Testis (tissue), 3 donors: ENCODE measurements around the gene ARHGEF3. TPM values are rescaled to one million over a fixed set of nuclear protein-coding genes. Genes with fewer than 3 reads are reported as not detected.

Experiments used
- DNase-seq: peaks from one replicate; pipeline ENCODE4 v3.0.0-alpha.2; 2019
- H3K27ac ChIP-seq, 2 donors: fragments of 200-600 bp; sonication (generic); one replicate each; pipeline ENCODE4 v1.5.1; 2019
- H3K27me3 ChIP-seq: fragments of 200-600 bp; sonication (generic); one replicate; pipeline ENCODE4 v1.5.1; 2019
- H3K36me3 ChIP-seq: fragments of 200-600 bp; sonication (generic); one replicate; pipeline ENCODE4 v1.5.1; 2017; ENCODE audit warnings: low read depth; ENCODE audit errors: missing control alignments
- H3K4me1 ChIP-seq: fragments of 200-600 bp; sonication (generic); one replicate; pipeline ENCODE4 v1.5.1; 2019
- H3K4me3 ChIP-seq, 2 donors: fragments of 200-600 bp; sonication (generic); one replicate each; pipeline ENCODE4 v1.5.1; 2017 to 2019
- H3K9me3 ChIP-seq: fragments of 200-600 bp; sonication (generic); one replicate; pipeline ENCODE4 v1.5.1; 2017
- POLR2A ChIP-seq: fragments of 450-650 bp; IDR thresholded peaks from one replicate; pipeline ENCODE4 v1.6.1; 2017; ENCODE audit warnings: antibody characterized with exemption, mild to moderate bottlenecking, moderate library complexity
- WGBS, 2 donors: methylation state at CpG; one replicate each; pipeline ENCODE4 v1.1.5; 2018; 5-methylcytosine and 5-hydroxymethylcytosine counted together
- intact Hi-C: fragments of 100-400 bp; cut with DNase I; formaldehyde crosslinking; loops from one replicate; pipeline ENCODE4 v1.15.1; 2023; ENCODE audit warnings: low total_unique reads
- polyA plus RNA-seq: library from polyadenylated mRNA; stranded (reverse); fragments of 350-450 nt; fragmentation: Illumina TruSeq; extraction: RNeasy Lipid Tissue Mini Kit (QIAGEN cat#74804); gene quantifications from one replicate; pipeline ENCODE4 v1.2.3, GENCODE V29; 2014; ENCODE audit warnings: low read depth, low replicate concordance; ENCODE audit not compliant: insufficient read depth
- total RNA-seq, 2 donors: library from RNA; depleted of rRNA; stranded (reverse); fragments of >200 nt; gene quantifications; one replicate each; pipeline ENCODE4 v1.2.3, GENCODE V29; 2016
- TF ChIP-seq, protein P1 (sequence below), 3 experiments: fragments of 450-650 bp in 2 of 3; fragments of 200-600 bp in 1 of 3; sonication (generic) in 1 of 3; IDR thresholded peaks; one replicate each; pipeline ENCODE4 v1.5.1; 2016 to 2019; ENCODE audit warnings: antibody characterized with exemption in 3 of 3, mild to moderate bottlenecking in 2 of 3, moderate library complexity in 1 of 3

Gene ARHGEF3
- total and polyA plus RNA-seq, 3 donors from 2014 or later, result 43.1 to 72.2 (median 55.1) TPM

DNA sequence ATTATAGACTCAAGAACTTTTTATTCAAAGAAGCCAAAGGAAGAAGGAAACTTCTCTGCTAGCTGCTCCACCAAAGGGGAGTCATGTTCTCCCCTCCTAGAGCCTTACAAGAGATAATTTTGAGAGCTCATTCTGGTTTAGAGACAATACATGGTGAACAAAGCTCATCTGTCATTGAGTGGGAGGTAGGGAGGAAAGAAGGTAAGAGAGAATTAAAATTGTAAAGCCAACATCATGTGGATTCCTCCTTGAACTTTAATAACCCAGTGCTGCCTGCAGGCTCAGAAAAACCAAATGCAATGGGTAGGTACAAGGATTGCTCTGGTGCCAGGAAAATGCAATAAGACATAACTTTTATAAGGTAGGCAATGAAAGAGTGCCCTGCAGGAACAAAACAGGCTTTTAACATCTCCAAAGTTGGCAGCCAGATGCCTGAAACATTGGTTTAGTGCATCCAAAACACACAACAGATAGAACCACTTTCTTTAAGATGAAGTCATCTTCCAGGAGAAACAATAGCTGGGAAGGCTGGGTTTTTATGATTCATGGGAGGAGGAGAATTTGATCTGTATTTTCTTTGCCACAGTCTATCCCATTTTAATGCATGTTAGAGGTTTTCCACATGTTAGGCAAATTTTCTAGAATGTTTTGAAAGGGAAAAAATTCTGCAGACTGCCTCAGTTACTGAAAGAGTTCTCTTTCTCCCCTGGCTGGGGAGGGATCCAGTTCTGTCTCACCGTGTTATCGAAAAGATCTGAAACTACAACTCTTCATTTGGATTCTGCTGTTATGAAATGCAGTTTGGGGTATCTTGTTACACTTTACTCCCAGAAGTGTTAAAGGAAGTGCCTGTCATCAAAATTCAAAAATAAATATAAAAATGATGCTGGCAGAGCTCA is 11.3 kb upstream of the ARHGEF3 start:
- 69 to 73% methylated on average over 2 of the region's 2 CpGs for WGBS, 2 donors
- Histone ChIP-seq H3K4me3 (no peak overlapping the region), H3K27me3 (no peaks in the 10 kb centered on the region), H3K4me1 (peaks cover 20% of the 10 kb centered on the region), H3K9me3 (no peaks in the 10 kb centered on the region), H3K36me3 (no peaks in the 10 kb centered on the region), H3K27ac (no peak overlapping the region)
- DNase-seq, result no peak
- TF ChIP-seq, protein P1, sequence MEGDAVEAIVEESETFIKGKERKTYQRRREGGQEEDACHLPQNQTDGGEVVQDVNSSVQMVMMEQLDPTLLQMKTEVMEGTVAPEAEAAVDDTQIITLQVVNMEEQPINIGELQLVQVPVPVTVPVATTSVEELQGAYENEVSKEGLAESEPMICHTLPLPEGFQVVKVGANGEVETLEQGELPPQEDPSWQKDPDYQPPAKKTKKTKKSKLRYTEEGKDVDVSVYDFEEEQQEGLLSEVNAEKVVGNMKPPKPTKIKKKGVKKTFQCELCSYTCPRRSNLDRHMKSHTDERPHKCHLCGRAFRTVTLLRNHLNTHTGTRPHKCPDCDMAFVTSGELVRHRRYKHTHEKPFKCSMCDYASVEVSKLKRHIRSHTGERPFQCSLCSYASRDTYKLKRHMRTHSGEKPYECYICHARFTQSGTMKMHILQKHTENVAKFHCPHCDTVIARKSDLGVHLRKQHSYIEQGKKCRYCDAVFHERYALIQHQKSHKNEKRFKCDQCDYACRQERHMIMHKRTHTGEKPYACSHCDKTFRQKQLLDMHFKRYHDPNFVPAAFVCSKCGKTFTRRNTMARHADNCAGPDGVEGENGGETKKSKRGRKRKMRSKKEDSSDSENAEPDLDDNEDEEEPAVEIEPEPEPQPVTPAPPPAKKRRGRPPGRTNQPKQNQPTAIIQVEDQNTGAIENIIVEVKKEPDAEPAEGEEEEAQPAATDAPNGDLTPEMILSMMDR (IDR thresholded peaks at IDR 0.05), result no peak
- no peak for TF ChIP-seq POLR2A
- intact Hi-C loops, result no loop called here

GRCh38 chr3:56811546-56812202 is 9.9 kb upstream of the ARHGEF3 start:
- H3K9me3 ChIP-seq, result no peaks in the 10 kb centered on the region
- no peaks in the 10 kb centered on the region for H3K36me3 ChIP-seq
- H3K4me1 ChIP-seq, result peaks cover 15% of the 10 kb centered on the region
- no peak overlapping the region for H3K27ac ChIP-seq
- WGBS, 2 donors, result 83% methylated on average over 5 of the region's 5 CpGs
- DNase-seq, result no peak
- H3K4me3 ChIP-seq, result no peak overlapping the region
- TF ChIP-seq, protein P1 (IDR thresholded peaks at IDR 0.05), result no peak
- no peak for TF ChIP-seq POLR2A
- intact Hi-C loops, result no loop called here
- no peaks in the 10 kb centered on the region for H3K27me3 ChIP-seq

GRCh38 chr3:56810577-56811545 is 9.1 kb upstream of the ARHGEF3 start:
- Histone ChIP-seq H3K4me3 (no peak overlapping the region), H3K27me3 (no peaks in the 10 kb centered on the region), H3K4me1 (peaks cover 15% of the 10 kb centered on the region), H3K9me3 (no peaks in the 10 kb centered on the region), H3K36me3 (no peaks in the 10 kb centered on the region), H3K27ac (no peak overlapping the region)
- intact Hi-C loops, result no loop called here
- no peak for TF ChIP-seq POLR2A
- TF ChIP-seq, protein P1 (IDR thresholded peaks at IDR 0.05), result no peak
- 75 to 82% methylated on average over 6 of the region's 6 CpGs for WGBS, 2 donors
- no peak for DNase-seq

GRCh38 chr3:56806407-56806806 is 4.7 kb upstream of the ARHGEF3 start:
- H3K4me1 ChIP-seq, result no peaks in the 10 kb centered on the region
- H3K27ac ChIP-seq, result no peak overlapping the region
- WGBS, 2 donors, result 89 to 93% methylated on average over 5 of the region's 5 CpGs
- H3K9me3 ChIP-seq, result no peaks in the 10 kb centered on the region
- no peaks in the 10 kb centered on the region for H3K27me3 ChIP-seq
- no peaks in the 10 kb centered on the region for H3K36me3 ChIP-seq
- intact Hi-C loops, result no loop called here
- TF ChIP-seq, protein P1 (IDR thresholded peaks at IDR 0.05), result no peak
- TF ChIP-seq POLR2A, result no peak
- no peak overlapping the region for H3K4me3 ChIP-seq
- no peak for DNase-seq
